SJSA1 (cell line): Measurements from ENCODE around the gene PTGDR2. TPM values are rescaled to one million over a fixed set of nuclear protein-coding genes. Genes with fewer than 3 reads are reported as not detected.

Source experiments
- DNase-seq, 2 experiments: peaks; one replicate each; pipeline ENCODE4 v3.0.0-alpha.2; 2015 to 2020; ENCODE audit warnings: low spot score in 2 of 2, low read depth in 1 of 2
- H3K27ac ChIP-seq: fragments of 250-450 bp; sonication (Bioruptor Pico); 2 replicates; pipeline ENCODE4 v1.5.1; 2020; ENCODE audit warnings: mild to moderate bottlenecking, moderate library complexity
- H3K27me3 ChIP-seq: fragments of 250-450 bp; sonication (Bioruptor Pico); replicated peaks from 2 replicates; pipeline ENCODE4 v1.5.1; 2020; ENCODE audit warnings: mild to moderate bottlenecking, moderate library complexity
- H3K36me3 ChIP-seq: fragments of 250-450 bp; sonication (Bioruptor Pico); 2 replicates; pipeline ENCODE4 v1.5.1; 2020; ENCODE audit warnings: mild to moderate bottlenecking
- H3K4me1 ChIP-seq: fragments of 250-450 bp; sonication (Bioruptor Pico); replicated peaks from 2 replicates; pipeline ENCODE4 v1.6.1; 2021; ENCODE audit warnings: mild to moderate bottlenecking
- H3K4me3 ChIP-seq: fragments of 250-450 bp; sonication (Bioruptor Pico); 2 replicates; pipeline ENCODE4 v1.5.1; 2020; ENCODE audit warnings: mild to moderate bottlenecking
- H3K9me3 ChIP-seq: fragments of 250-450 bp; sonication (Bioruptor Pico); replicated peaks from 2 replicates; pipeline ENCODE4 v1.5.1; 2020; ENCODE audit warnings: mild to moderate bottlenecking
- total RNA-seq: library from RNA; depleted of rRNA; stranded (reverse); fragments of >200 nt; shearing (Covaris generic); gene quantifications from 2 replicates; pipeline ENCODE4 v1.2.3, GENCODE V29; 2014; rRNA removed

Gene PTGDR2
- total RNA-seq, 1 experiment from 2014 or later, result not detected

DNA sequence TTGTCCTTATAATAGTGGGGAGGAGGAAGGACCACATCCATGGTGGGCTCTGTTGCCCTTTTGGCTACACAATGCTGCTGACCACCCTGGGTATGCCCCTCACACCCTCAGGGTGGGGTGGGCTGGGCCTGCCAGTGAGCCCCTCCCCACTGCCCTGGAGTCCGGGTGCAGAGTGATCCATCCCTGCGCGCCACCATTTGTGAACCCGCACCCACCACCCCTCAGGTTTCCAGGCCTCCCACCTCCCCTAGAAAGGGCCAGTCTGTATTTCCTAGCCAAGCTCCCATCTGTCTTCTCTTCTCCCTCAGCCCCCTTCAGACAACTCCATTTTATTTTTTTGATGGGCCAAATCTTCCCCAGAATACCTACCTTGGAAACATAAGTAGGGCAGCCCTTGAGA, 45.6 kb downstream of the PTGDR2 start:
- Histone ChIP-seq H3K4me1 (no peaks in the 10 kb centered on the region), H3K36me3 (no peaks in the 10 kb centered on the region), H3K27ac (no peak overlapping the region), H3K27me3 (peaks cover 29% of the 10 kb centered on the region), H3K4me3 (no peak overlapping the region), H3K9me3 (no peaks in the 10 kb centered on the region; the same call in 1 of the 2 replicates)
- no peak for DNase-seq

DNA sequence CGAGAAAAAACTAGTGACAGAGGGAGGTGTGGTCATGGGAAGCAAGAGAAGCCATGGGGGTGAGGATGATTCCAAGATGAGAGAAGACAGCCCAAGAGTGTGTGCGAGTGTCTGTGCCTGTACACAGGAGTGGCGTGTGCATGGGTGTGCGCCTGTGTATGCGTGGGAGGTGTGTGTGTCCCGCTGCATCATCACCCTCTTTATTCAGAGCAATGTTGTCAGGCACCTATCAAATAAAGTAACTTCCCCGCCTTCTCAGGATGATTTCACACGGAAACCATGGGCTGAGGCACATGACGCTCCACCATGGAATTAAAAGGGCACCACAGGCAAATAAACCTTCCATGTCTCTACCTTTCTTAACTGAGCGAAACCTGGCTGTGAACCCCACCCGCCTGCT, 46.1 kb downstream of the PTGDR2 start:
- no peaks in the 10 kb centered on the region; the same call in 1 of the 2 replicates for H3K9me3 ChIP-seq
- no peaks in the 10 kb centered on the region for H3K4me1 ChIP-seq
- H3K36me3 ChIP-seq, result no peaks in the 10 kb centered on the region
- no peak for DNase-seq
- no peak overlapping the region for H3K4me3 ChIP-seq
- H3K27ac ChIP-seq, result no peak overlapping the region
- H3K27me3 ChIP-seq, result peaks cover 31% of the 10 kb centered on the region

DNA sequence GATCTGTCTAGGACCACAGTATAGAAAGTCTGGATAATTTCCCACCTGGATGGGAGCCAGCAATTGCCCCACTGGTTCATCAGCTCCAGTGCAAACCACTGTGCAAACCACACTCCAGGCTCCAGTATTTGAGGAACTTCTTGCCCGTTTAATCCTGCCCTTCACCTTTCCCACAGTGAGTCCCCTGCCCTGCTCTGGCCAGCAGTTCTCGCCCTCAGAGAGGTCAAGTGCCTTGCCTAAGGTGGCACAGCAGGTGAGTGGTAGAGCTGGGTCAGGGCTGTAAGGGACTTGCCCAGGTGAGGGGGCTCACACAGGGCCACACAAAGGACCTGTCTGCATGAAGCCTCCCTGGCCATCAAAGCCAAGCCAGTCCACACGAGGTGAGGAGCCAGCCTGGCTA, 46.5 kb downstream of the PTGDR2 start:
- no peak overlapping the region for H3K27ac ChIP-seq
- H3K27me3 ChIP-seq, result peaks cover 34% of the 10 kb centered on the region
- no peaks in the 10 kb centered on the region for H3K4me1 ChIP-seq
- DNase-seq, result no peak
- H3K36me3 ChIP-seq, result no peaks in the 10 kb centered on the region
- no peaks in the 10 kb centered on the region; the same call in 1 of the 2 replicates for H3K9me3 ChIP-seq
- no peak overlapping the region for H3K4me3 ChIP-seq

DNA sequence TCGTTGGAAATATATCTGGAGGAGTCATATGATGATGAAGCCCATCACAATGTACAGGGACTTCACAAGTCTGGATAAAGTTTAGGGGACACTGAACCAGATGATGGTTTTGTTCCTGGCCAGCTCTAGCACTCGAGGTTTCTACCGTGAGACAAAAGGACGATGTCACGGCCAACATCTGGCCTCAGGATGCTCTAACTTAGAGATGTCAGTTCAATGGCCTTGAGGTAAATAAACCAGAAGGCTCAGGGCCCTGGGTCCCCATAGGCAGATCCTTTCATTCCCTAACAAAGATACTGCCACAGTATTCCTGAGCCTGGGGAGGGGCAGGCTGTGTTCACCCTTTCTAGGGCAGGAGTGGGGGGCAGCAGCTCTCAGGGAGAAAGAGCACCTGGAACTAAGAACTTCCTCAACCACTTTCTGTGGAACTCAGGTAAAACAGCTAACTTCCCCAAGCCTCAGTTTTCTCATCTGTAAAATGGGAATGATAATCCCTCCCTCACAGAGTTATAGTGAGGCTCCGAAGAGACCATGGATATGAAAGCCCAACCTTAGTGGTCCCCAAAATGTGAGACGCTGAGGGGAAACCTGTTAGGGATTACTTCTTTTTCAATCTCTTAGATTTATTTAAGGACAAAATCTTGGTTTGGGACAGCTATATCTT, 52.3 kb downstream of the PTGDR2 start:
- no peaks in the 10 kb centered on the region for H3K36me3 ChIP-seq

DNA sequence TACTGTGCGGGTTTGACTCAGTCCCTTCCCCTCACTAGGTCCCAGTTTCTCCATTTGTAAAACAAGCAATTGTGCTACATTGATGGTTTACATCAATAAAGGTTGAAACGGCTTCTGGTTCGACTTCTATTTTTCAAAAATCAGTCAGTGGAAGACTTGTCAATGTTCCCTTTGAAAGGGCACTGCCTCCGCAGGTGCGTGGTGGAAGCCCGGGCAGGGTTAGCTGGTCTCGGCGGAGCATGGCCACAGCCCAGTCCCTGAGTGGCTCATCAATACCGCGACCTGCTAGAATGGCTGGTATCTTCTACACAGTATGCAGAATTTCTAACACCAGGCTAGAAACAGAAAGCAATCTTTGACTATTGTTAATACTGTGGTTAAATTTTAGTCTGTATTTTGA, 54.6 kb downstream of the PTGDR2 start:
- H3K4me3 ChIP-seq, result no peak overlapping the region
- no peaks in the 10 kb centered on the region for H3K36me3 ChIP-seq
- no peaks in the 10 kb centered on the region for H3K4me1 ChIP-seq
- H3K9me3 ChIP-seq, result peaks cover 2% of the 10 kb centered on the region
- H3K27me3 ChIP-seq, result peaks cover 53% of the 10 kb centered on the region
- DNase-seq, result no peak
- H3K27ac ChIP-seq, result no peak overlapping the region

More for the DNA sequence above, 52.3 kb downstream of the PTGDR2 start:
- no peak for DNase-seq
- Histone ChIP-seq H3K4me3 (no peak overlapping the region), H3K27ac (no peak overlapping the region), H3K4me1 (no peaks in the 10 kb centered on the region), H3K9me3 (peaks cover 2% of the 10 kb centered on the region; the same call in 1 of the 2 replicates), H3K27me3 (peaks cover 63% of the 10 kb centered on the region)

Other genes starting within 250 kb of the PTGDR2 start
- not detected in 2 replicates for gene MS4A8, start 156.3 kb downstream of the PTGDR2 start, total RNA-seq
- not detected in 2 replicates for gene MS4A18, start 131.2 kb downstream of the PTGDR2 start, total RNA-seq
- not detected in 2 replicates for gene MS4A15, start 99.1 kb downstream of the PTGDR2 start, total RNA-seq
- gene MS4A10, start 70.6 kb downstream of the PTGDR2 start, total RNA-seq, result not detected in 2 replicates
- 18.4 and 22.3 TPM in 2 replicates for gene CCDC86, start 13.8 kb downstream of the PTGDR2 start, total RNA-seq
- gene ZP1, start 11.6 kb upstream of the PTGDR2 start, total RNA-seq, result not detected in 2 replicates
- 79.9 and 109 TPM in 2 replicates for gene PRPF19, start 50.6 kb upstream of the PTGDR2 start, total RNA-seq
- 90.4 and 136 TPM in 2 replicates for gene TMEM109, start 58.2 kb upstream of the PTGDR2 start, total RNA-seq
- gene TMEM132A, start 68.5 kb upstream of the PTGDR2 start, total RNA-seq, result 47.5 and 60.7 TPM in 2 replicates
- gene SLC15A3, start 96.2 kb upstream of the PTGDR2 start, total RNA-seq, result 26.5 and 35.8 TPM in 2 replicates
- 0.05 TPM in 1 of 2 replicates, not detected in the other for gene CD6, start 115.7 kb upstream of the PTGDR2 start, total RNA-seq
- not detected in 2 replicates for gene CD5, start 246.5 kb upstream of the PTGDR2 start, total RNA-seq